Cardiac fibroblast (primary cell): ENCODE data around the gene FOXC1.

Source experiments
- DNase-seq, 2 donors: peaks; one replicate each; pipeline versions ENCODE4 v3.0.0 to v3.0.0-alpha.2; 2010; ENCODE audit warnings: low read depth in 2 of 2
- H3K4me3 ChIP-seq, 2 donors: replicated peaks in 1 of 2; 1 replicate in 1 of 2; 2 replicates in 1 of 2; pipeline ENCODE4 v1.5.1; 2011; ENCODE audit warnings: low read depth in 2 of 2, low read length in 2 of 2, mild to moderate bottlenecking in 2 of 2, moderate library complexity in 1 of 2
- TF ChIP-seq, protein P1 (sequence below): IDR thresholded peaks from one replicate; pipeline ENCODE4 v1.5.1; 2011; ENCODE audit warnings: low read depth, mild to moderate bottlenecking, low read length, inconsistent platforms

Gene FOXC1

DNA sequence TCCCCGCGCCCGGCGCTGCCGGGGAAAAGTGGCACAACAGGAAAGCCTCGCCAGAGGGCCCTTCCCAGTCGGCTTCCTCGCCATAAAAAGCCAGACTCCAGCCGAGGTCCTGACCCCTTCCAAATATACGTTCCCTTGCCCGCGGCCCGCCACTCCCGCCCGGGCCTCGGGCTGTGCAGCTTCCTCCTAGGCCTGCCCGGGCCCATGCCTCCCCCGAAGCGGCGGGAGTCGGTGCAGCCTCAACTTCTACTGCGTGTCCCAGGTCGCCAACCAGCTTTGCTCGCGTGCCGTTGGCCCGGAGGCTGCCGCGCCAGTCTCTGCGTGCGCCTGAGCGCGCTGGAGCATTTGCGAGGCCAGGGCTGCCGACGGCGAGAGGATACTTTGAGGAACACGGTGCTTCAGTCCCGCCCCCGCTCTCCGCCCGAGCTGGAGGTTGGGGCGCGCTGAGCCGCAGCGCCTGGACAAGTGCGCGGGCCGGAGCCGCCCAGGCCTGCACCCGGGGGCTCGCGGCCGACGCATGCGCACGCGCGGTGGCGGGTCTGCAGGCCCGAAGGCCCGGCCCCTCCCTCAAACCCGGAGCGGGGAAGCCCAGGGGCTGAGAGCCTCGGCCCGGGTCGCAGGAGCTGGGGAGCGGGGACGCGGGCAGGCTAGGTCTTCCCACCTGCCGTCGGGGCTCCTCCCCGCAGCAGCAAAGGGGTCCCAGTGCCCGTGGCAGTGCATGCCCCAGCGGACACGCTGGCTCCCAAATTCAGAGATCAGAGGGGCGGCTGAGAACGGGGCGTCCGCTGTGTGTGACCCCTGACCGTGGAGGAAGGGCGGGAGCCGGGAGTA is 10.2 kb downstream of the FOXC1 start:
- TF ChIP-seq, protein P1, sequence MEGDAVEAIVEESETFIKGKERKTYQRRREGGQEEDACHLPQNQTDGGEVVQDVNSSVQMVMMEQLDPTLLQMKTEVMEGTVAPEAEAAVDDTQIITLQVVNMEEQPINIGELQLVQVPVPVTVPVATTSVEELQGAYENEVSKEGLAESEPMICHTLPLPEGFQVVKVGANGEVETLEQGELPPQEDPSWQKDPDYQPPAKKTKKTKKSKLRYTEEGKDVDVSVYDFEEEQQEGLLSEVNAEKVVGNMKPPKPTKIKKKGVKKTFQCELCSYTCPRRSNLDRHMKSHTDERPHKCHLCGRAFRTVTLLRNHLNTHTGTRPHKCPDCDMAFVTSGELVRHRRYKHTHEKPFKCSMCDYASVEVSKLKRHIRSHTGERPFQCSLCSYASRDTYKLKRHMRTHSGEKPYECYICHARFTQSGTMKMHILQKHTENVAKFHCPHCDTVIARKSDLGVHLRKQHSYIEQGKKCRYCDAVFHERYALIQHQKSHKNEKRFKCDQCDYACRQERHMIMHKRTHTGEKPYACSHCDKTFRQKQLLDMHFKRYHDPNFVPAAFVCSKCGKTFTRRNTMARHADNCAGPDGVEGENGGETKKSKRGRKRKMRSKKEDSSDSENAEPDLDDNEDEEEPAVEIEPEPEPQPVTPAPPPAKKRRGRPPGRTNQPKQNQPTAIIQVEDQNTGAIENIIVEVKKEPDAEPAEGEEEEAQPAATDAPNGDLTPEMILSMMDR: no peak
- DNase-seq: no peak
- H3K4me3 ChIP-seq: no peak overlapping the region

DNA sequence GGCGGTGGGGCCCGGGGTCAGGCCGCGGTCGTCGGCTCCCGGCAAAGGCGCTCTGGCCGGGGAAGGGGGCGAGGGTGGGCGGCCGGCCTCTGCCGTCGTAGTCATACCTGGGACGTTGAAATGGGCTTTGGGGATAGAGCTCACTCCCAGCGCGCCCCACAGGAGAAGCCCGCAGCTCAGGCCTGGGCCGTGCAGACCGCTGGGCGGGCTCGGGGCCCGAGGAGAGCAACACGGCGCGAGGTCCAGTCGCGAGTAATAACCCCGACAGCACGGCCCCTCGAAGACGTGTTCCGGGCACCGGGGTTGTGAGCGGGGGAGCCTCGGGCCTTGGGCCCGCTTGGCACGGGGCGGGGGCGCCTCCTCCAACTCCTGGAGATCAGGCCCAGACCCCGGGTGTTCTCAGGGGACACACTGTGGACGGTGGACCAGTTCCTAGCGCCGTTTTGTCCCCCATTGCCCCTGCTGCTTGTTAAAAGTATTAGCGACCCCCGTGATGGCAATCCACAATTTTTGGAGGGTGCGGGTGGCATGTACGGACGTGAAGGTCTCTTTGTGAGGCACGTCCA is 10.9 kb downstream of the FOXC1 start:
- TF ChIP-seq, protein P1: no peak
- H3K4me3 ChIP-seq: no peak overlapping the region
- DNase-seq: no peak

DNA sequence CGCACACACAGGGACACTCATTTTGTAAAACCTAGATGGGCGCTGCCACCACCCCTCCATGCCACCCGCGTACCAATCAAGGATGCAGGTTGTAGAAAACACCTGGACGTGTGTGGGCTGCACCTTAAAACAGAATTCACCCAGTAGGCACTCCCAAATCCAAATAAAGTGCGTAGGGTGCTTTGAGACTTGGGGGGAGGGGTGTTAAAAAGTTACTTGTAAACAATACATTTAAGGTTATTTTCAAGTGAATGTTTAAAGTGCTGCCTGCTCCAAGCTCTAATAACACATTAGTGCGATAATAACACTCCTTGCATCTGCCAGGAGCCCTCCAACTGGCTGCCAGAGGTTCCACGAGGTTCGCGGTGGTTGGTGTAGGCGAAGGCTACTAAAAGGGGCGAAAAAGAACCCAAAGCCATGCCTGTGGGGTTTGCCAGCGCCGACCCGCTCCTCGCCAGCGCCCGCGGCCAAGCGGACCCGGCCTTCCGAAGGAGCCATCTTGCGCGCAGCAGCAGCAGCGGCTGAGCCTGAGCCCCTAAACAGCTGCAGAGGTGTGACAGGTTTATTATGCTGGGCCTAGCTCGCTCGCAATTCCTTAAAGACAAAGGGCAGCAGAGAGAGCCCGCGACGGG is 11.5 kb downstream of the FOXC1 start:
- TF ChIP-seq, protein P1: no peak
- DNase-seq: no peak
- no peak overlapping the region for H3K4me3 ChIP-seq

DNA sequence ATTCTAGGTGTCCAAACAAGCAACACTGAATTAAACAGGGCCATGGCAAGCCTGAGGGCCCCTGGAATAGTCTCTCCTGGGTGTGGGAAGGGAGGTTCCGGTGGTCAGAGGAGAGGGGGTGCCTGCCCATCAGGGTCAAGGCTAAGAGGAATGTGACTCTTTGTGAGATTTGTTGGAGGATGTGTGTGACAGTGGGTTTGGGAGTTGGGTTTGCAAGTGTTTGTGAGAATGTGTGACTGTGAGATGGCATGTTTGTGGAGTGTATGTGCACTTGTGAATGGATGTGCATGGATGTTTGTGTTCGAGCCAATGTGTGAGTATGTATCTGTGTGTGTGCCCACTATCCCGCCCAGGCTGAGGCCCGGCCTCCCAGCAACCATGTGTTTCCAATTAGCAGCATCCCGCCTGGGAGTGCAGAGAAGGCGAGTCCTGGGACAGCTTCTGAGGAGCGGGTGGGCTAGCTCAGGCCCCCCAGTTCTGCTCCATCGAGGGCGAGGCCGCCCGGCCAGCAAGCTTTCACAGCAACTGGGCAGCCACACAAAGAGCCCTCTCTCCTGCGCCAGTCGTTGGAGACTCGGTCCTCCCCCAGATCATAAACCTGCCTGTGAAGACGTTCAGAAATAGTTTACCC is 12.6 kb downstream of the FOXC1 start:
- DNase-seq: no peak
- TF ChIP-seq, protein P1: no peak
- H3K4me3 ChIP-seq: no peak overlapping the region

DNA sequence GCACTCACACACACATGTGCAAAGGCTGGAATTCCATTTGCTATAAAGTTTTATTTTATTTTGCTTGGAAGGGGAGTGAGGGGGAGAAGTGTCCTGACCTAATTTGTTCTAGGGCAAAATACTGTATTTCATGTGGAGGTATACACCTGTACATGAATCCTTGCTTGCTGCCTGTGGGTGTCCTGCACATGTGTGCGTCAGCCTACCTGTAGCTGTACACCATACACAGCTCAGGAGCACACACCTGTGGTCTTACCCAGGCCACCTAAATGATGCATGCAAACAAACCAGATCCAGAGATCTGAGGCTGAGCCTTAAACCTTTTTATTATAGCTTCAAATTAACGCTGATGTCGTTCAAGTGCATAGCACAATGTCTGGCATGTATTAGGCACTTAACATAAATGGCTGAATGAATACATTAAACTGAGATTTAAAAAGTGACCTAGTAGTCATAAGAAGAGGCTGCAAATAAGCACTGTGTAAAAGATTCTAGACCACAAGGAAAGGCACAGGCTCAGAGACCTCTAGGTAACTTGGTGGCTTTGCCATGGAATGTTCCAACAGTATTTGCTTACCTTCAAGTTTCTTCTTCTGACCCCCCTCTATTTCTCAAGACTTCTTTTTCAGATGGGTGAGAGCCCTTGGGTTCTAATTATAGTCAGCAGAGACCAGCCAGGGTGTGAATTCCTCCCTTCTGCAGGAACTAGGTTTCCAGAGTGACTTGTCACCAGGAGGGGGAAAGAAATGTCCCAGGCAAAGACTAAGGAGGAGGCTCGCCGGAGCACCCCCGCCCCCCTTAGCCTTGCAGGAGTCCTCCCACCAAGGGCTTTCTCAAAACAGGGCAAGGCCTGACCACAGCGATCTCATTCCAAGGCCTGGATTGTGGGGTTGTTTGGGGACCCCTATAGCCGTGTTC is 13.4 kb downstream of the FOXC1 start:
- TF ChIP-seq, protein P1: no peak
- no peak for DNase-seq
- H3K4me3 ChIP-seq: no peak overlapping the region

DNA sequence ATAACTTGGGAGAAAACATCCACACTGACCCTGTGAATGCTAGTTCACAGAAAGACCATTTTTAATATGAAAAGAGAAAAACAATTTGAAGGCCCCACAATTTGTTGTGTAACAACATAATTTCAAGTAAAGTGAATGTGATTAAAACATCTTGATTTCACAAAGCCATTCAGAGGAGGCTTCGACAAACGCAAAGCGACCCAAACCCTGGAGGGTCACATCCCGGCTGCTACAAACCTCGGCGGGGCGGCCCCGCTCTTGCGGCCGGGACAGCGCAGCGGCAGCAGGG is 14.0 kb downstream of the FOXC1 start:
- DNase-seq: no peak
- no peak overlapping the region for H3K4me3 ChIP-seq
- TF ChIP-seq, protein P1: no peak
